Ramos (cell line): ENCODE results near the gene OBSCN.

ENCODE experiments used
- in situ Hi-C: fragments of 300-500 bp; cut with MboI; formaldehyde crosslinking; loops from one replicate; pipeline ENCODE4 v1.14.3; 2022; ENCODE audit warnings: low sequenced_read_pairs; ENCODE audit not compliant: unreplicated experiment

The OBSCN gene

DNA sequence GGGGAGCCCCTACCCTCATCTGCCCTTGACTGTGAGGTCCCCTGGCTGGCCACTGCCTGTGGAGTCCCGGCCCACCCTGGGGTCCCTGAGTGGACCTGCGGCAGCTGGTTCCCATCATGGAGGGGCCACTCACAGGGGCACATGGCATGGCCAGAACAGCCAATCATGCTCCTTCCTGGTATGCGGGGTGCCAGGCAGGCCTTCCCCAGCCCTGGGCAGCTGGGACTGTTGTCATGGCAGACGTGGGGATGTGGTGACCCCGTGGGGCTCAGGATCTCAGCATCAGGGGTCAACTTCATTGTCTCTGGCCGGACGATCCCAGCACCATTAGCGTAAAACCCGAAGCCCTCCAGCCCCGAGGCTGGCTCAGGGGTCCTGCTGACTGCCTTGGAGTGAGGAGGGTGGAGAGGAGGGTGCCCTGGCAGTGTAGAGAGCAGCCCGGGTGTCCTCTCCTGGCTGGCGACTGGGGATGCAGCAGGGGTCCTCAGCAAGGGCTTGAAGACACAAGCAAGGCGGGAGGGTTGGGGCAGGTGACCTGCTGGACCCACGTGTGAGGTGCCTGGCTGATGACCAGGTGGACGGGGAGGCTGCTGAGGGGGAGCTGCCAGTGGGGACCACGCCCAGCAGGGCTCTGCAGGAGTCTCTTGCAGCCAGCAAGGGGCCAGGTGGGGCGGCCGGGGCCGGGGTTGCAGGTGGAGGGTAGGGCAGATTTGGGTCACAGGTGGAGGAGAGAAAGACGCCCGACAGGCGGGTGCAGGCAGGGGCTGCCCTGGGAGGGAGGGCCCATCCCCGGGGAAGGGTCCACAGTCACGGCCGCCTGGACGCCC lies 153.7 kb downstream of the OBSCN start:
- in situ Hi-C loops, result no loop called here

DNA sequence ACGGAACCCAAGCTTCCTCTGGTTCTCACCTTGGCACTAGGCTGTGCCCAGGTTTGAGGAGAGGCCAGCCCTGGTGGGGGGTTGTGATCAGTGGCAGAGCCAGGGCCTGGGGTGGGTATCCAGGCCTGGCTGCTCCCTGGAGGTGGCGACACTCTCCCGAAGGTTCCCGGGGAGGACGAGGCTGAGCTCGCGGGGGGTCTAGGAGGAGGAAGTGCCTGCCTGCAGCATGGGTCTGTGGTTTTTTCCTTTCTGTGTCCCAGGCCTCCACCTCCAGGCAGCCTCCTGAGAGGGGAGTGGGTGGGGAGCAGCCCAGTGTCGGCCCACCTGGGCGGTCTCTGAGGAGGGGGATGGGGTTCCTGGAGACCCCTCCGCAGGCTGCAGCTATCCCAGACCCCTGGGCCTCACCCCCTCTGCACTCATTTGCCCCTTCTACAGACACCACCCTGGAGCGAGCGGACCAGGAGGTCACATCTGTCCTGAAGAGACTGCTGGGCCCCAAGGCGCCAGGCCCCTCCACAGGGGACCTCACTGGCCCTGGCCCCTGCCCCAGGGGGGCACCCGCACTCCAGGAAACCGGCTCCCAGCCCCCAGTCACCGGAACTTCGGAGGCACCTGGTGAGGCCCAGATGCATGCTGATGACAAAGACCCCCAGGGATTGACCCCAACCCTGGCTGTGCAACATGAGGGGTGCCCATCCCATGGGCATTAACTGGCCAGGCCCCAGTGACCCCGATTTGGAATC lies 154.5 kb downstream of the OBSCN start:
- in situ Hi-C loops, result no loop called here

DNA sequence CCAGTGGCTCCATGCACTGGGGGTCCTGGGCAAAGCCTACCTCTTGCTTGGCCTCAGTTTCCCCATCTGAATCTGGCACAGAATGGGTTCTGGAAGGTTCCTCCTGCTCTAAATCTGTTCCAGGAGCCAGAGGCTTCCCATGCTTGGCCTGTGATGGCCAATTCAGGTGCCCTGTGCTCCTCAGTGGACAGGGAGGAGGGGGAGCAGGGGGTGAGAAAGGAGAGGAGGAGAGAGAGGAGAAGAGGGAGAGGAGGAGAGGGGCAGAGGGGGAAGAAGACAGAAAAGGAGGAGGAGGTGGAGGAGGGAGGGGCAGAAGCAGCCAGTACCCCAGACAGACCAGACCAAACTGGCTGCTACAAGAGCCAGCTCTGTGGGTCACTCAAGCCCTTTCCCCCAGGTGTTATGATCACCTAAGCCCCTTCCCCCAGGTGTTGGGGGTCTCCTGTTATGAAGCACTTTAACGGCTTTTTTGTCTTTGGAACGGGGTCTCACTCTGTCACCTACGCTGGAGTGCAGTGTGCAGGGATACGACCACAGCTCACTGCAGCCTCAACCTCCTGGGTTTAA lies 155.1 kb downstream of the OBSCN start:
- in situ Hi-C loops, result no loop called here

DNA sequence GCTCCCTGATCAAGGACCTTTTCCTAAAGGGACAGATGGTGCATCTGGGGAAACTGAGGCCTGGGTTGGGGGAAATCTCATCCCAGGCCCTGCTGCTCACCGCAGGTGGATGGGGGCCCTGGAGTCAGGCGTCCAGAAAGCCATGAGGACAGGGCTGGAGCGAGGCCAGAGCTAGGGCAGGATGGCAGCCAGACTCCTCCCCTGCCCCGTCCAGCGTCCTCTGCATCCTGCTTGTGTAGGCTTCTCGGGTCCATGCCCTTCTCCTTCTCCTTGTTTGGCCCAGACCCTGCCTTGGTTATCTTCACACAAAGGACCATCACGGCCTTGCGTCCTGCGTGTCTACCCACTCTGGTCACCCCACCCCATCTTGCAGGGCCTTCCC lies 155.8 kb downstream of the OBSCN start:
- in situ Hi-C loops, result no loop called here

DNA sequence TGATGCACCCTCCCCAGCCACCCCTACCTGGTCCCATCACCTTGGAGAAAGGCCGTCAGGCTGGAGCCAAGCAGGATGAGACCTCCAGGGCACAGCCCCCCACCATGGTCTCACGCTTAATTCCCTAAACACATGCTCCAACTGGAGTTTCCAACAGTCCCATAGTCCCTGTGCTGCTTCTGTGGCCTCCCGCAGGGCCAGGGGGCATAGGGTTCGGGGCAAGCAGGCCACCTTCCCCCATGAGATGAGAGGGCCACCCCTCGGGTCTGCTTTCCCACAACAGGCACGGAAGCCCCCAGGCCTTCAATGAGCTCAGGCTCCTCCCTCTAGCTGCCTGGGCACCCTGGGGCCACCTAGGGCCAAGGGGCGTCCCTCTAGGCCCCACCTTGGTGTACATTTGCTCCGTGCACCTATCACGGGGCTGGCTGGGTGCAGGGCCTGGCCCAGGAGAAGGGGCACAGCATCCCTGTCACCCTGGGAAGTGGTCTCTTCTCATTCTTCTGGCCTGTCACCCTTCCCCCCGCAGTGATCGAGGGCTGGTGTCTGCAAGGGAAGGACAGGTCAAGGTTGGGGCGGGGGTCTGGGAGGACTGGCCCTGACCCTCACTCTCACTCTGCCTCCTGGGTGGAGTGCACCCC lies 156.3 kb downstream of the OBSCN start:
- in situ Hi-C loops, result no loop called here

DNA sequence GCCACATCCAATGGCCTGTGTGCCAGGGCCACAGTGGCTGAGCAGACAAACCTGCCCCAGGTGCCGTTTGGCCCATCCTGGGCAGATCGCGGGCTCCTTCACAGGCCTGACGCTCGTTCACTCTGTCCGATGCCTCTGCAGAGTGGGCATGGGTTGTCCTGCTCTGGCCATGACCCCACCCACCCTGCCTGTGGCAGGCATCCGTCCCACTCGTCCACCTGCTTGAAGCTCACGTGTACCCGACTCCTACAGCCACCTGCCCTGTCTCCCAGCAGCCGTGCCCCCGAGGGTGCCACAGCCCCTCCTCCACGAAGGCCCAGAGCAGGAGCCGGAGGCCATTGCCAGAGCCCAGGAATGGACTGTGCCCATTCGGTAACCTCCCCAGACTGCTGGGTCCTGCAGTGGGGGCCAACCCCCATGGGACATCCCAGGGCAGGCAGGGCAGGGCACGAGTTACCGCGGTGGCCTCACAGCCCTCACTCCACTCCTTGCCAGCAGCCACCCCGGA lies 156.9 kb downstream of the OBSCN start:
- in situ Hi-C loops, result no loop called here

DNA sequence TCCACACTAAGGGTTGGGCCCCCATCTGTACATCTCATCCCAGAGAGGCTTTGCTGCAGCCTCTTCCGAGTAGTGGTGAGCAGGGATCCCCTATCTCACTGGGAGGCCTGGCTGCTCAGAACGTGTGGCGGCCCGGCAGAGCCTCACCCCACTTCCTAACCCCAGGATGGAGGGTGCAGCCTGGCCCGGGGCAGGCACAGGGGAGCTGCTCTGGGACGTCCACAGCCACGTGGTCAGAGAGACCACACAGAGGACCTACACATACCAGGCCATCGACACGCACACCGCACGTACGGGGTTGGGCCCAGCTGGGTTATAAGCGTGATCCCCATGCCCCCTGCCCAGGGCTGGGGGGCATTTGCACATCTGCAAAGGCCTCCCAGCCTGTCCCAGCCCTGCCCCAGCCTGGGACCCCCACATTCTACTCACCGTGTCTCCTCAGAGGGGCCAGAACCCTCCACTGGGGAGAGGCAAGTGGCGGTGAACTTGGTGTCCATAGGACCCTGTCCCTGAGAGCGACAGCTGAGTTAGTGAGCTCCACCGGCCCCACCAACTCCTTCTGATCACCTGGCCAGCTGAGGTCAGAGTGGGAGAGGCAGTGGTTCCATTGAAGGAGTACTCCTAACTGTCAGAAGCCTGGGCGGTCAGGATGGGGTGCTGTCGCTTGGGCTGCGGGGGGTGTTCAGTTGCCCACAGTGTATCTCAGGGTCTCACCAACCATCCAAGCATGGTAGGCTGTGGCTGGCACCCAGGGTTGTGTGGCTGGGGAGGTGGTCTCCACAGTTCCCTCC lies 157.6 kb downstream of the OBSCN start:
- in situ Hi-C loops, result no loop called here

DNA sequence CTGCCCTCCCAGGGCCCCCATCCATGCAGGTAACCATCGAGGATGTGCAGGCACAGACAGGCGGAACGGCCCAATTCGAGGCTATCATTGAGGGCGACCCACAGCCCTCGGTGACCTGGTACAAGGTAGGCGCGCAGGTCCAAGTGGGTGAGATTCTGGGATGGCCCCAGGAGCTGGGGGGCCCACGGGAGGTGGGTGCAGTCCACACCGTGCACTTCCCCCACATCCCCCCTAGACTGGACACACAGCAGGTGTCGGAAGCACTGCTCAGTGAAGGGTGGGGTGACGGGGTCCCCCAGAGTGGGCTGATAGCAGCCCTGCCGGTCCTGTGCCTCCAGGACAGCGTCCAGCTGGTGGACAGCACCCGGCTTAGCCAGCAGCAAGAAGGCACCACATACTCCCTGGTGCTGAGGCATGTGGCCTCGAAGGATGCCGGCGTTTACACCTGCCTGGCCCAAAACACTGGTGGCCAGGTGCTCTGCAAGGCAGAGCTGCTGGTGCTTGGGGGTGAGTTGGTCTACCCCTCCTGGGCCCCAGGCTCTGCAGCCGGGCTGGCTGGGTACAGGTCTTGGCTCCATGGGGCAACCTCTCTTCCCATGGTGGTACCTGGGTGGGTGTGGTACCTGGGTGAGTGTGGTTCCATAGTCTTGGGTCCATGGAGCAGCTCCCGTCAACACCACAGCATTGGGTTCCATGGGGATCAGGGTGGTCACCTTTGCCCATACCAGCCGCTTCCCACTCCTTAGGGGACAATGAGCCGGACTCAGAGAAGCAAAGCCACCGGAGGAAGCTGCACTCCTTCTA lies 158.4 kb downstream of the OBSCN start:
- in situ Hi-C loops, result no loop called here

DNA sequence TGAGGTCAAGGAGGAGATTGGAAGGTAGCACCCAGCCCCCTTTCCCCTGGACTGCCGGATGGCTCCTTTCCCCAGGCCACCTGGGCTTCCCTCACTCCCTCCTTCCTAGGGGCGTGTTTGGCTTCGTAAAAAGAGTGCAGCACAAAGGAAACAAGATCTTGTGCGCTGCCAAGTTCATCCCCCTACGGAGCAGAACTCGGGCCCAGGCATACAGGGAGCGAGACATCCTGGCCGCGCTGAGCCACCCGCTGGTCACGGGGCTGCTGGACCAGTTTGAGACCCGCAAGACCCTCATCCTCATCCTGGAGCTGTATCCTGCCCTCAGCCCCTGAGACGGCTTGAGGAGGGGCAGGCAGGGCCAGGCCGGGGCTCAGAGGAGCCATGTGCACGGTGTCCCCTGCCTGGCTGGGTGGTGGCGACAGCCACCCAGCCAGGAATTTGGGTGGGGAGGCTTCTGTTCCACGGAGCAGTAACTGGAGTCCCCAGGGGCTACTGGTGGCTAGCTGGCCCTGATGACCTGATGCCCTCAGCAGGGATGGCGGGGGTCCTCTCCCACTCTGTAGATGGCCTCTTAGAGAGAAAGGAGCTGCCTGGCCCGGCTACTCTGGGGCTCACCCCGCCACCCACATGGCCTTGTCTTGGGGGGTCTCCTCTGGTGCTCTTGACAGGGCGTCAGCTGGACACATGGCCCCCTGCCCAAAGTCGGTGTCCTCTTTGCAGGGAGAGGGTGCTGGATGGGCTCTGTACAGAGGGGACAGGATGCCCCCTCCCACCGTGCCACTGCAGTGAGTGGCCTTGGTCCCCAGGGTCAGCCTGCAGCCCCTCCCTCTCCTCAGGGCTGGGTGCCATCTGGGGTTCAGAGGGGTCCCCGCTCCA lies 159.3 kb downstream of the OBSCN start:
- in situ Hi-C loops, result no loop called here

DNA sequence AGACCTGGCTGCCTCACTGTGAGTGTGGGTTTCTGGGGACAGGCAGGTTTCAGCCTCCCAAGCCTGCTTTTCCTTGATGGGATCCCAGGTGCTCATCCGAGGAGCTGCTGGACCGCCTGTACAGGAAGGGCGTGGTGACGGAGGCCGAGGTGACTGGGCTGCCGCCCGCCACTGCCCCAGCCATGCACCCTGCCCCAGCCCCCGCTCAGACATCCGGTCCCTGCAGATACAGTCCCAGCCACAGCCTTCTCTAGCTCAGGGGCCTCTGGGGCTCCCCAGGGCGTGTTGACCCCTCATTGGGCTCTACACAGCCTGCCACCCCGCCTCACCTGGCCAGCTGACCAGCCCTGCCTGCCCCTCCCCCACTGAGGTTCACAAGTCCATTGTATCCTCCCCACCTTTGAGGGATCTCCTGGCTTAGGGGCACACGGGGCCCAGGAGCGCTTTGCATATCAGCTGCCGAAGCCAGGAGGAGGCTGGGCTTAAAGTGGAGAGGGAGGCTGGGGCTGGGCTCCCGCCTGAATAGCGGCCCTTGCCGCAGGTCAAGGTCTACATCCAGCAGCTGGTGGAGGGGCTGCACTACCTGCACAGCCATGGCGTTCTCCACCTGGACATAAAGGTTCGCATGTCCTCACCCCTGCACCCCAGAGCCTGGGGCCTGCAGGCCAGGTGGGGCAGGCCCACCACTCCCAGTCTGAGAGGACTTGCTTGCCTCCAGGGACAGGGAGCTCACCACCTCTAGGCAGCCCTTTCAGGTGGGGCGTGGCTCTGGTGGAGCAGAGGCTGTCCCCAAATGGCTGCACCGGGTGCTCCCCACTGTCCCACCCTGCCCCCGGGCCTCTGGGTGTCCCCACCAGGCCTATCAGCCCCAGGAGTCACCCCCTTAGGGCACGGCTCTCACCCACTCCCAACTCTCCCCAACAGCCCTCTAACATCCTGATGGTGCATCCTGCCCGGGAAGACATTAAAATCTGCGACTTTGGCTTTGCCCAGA lies 160.3 kb downstream of the OBSCN start:
- in situ Hi-C loops, result no loop called here

DNA sequence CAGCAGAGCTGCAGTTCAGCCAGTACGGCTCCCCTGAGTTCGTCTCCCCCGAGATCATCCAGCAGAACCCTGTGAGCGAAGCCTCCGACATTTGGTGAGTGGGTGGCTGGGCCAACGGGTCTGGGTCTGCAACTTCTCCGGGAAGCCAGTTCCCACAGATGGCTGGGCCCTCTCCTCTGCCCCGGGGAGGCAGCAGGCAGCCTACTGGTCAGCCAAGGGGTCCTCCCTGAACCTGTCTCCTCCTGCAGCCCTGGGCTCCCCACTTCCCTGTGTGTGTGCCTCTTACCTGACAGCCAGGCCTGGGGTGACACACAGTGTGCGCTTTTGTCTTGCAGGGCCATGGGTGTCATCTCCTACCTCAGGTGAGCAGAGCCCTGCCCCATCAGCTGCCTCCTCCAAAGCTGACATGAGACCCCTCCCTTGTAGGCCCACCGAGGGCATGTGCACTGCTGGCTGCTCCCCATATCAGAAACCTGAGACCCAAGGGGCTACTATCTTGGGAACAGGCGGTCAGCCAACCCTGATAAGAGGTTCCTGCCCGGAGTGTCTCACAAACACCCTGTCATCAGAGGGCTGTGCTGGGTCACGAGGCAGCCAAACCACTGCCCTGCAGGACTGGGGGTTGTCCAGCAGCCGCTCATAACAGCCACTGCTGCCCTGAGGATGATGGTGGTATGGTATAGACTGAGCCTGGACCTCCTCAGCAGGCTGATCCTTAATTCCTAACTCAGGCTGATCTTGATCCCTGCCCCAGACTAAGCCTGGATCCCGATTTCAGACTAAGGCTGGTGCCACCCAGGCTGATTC lies 161.2 kb downstream of the OBSCN start:
- in situ Hi-C loops, result no loop called here

DNA sequence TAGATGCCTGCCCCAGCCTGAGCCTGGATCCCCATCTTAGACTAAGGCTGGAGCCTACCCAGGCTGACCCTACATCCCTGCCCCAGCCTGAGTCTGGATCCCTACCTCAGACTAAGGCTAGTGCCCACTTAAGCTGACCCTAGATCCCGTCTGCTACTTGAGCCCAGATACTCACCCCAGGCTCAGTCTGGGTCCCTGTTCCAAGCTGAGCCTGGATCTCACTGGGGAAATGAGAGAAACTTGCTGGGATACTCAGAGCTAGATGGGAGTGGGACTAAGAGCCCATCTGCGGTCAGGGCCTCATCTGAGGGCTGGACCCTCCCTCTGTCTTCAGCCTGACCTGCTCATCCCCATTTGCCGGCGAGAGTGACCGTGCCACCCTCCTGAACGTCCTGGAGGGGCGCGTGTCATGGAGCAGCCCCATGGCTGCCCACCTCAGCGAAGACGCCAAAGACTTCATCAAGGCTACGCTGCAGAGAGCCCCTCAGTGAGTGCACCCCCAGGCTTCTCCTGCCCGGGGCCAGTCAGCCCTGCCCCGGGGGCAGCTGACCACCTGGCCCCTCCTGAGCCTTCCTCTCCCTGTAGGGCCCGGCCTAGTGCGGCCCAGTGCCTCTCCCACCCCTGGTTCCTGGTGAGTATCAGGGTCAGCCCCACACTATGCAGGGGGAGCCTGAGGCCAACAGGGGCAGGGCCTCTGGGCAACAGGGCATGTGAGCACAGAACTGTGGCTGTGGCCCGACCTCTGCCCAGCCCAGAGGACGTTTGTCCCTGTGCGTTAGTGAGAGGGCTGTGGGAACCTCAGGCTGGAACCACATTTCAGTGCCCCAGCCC lies 162.0 kb downstream of the OBSCN start:
- in situ Hi-C loops, result no loop called here

DNA sequence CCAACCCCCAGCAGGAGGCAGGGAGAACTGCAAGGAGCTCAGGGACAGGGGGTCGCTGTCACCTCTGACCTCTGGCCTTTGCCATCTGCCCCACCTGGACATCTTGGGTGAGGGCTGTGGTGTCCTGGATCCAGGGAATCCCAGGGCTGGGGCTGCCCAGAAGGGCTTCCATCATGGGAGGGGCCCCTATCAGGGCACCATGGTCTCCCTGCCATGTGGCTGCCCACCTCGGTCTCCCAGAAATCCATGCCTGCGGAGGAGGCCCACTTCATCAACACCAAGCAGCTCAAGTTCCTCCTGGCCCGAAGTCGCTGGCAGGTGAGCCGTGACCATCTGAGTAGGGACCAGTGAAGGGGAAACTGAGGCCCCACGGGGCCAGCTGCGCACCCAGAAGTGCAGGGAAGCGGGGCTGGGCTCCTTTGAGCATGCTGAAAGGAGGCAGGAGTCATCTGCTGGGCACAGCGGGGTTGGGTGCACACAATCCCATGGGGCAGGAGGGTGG lies 162.6 kb downstream of the OBSCN start:
- in situ Hi-C loops, result no loop called here

DNA sequence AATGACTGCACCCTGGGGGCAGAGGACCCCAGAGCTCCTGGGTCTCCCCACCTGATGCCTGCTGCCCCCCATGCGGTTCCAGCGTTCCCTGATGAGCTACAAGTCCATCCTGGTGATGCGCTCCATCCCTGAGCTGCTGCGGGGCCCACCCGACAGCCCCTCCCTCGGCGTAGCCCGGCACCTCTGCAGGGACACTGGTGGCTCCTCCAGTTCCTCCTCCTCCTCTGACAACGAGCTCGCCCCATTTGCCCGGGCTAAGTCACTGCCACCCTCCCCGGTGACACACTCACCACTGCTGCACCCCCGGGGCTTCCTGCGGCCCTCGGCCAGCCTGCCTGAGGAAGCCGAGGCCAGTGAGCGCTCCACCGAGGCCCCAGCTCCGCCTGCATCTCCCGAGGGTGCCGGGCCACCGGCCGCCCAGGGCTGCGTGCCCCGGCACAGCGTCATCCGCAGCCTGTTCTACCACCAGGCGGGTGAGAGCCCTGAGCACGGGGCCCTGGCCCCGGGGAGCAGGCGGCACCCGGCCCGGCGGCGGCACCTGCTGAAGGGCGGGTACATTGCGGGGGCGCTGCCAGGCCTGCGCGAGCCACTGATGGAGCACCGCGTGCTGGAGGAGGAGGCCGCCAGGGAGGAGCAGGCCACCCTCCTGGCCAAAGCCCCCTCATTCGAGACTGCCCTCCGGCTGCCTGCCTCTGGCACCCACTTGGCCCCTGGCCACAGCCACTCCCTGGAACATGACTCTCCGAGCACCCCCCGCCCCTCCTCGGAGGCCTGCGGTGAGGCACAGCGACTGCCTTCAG lies 163.3 kb downstream of the OBSCN start:
- in situ Hi-C loops, result no loop called here
